Esophagus muscularis mucosa (tissue), 4 donors: ENCODE measurements around the gene RBMS1. TPM values are rescaled to one million over a fixed set of nuclear protein-coding genes. Genes with fewer than 3 reads are reported as not detected.

Source experiments
- DNase-seq: peaks from one replicate; pipeline ENCODE4 v3.0.0-alpha.2; 2017; ENCODE audit errors: extremely low spot score
- H3K27ac ChIP-seq, 4 donors: fragments of 200-600 bp; sonication (generic); replicated peaks in 1 of 4; 1 replicate in 3 of 4; 2 replicates in 1 of 4; pipeline ENCODE4 v1.5.1; 2016 to 2019; ENCODE audit warnings: mild to moderate bottlenecking in 1 of 4
- H3K27me3 ChIP-seq, 4 donors: fragments of 200-600 bp; sonication (generic); one replicate each; pipeline versions ENCODE4 v1.5.1 to v1.6.0; 2016 to 2019
- H3K36me3 ChIP-seq, 4 donors: fragments of 200-600 bp; sonication (generic); one replicate each; pipeline ENCODE4 v1.5.1; 2016 to 2019
- H3K4me1 ChIP-seq, 4 donors: fragments of 200-600 bp; sonication (generic); one replicate each; pipeline ENCODE4 v1.5.1; 2016 to 2019
- H3K4me3 ChIP-seq, 4 donors: fragments of 200-600 bp; sonication (generic); 1 replicate in 2 of 4; 2 replicates in 2 of 4; pipeline ENCODE4 v1.5.1; 2016 to 2019; ENCODE audit warnings: mild to moderate bottlenecking in 4 of 4, moderate library complexity in 1 of 4
- H3K9me3 ChIP-seq, 4 donors: fragments of 200-600 bp; sonication (generic); 1 replicate in 3 of 4; 2 replicates in 1 of 4; pipeline ENCODE4 v1.5.1; 2016 to 2019
- EP300 ChIP-seq: sonication (generic); formaldehyde crosslinking; IDR thresholded peaks from one replicate; pipeline ENCODE4 v1.6.1; 2017; ENCODE audit warnings: antibody characterized with exemption
- POLR2A ChIP-seq: fragments of 450-650 bp; IDR thresholded peaks from one replicate; pipeline ENCODE4 v1.6.1; 2017; ENCODE audit warnings: antibody characterized with exemption, moderate library complexity, mild to moderate bottlenecking, low read depth
- POLR2AphosphoS5 ChIP-seq, 2 donors: sonication (generic); formaldehyde crosslinking; IDR thresholded peaks; one replicate each; pipeline ENCODE4 v1.6.1; 2017; ENCODE audit warnings: antibody characterized with exemption in 2 of 2
- WGBS: methylation state at CpG from one replicate; pipeline ENCODE4 v1.1.5; 2018; 5-methylcytosine and 5-hydroxymethylcytosine counted together
- intact Hi-C: fragments of 100-400 bp; cut with DNase I; formaldehyde crosslinking; loops from one replicate; pipeline ENCODE4 v1.15.1; 2023
- total RNA-seq, 4 donors: library from RNA; depleted of rRNA; stranded (reverse); fragments of >200 nt; gene quantifications; one replicate each; pipeline versions ENCODE4 v1.1.0 to v1.2.1, GENCODE V29; 2016
- TF ChIP-seq, protein P1 (sequence below), 3 experiments: fragments of 200-600 bp in 2 of 3; fragments of 450-650 bp in 1 of 3; sonication (generic) in 2 of 3; IDR thresholded peaks; one replicate each; pipeline ENCODE4 v1.5.1; 2017 to 2019; ENCODE audit warnings: antibody characterized with exemption in 3 of 3, mild to moderate bottlenecking in 2 of 3, moderate library complexity in 1 of 3

Gene RBMS1
- total RNA-seq, 4 donors from 2014 or later, result 86.8 to 116 (median 93.1) TPM

DNA sequence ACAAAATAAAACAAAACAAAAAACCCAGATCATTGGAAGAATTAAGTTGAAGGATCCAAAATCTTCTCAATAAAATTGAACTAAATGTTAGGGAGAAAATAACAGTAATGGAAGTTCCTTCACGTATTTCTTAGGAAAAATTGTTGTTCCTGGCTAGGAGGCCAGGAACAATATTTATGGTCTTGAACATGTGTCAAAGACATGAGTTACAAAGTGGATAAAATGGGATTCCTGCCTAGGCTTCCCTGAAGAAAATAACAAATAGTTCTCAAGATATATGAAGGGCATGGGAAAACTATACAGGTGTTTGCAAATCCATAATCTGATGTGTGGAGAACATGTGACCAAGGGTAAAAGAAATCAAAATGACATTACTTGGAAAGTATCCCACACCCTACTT, 225.9 kb downstream of the RBMS1 start:
- no peaks in the 10 kb centered on the region for H3K27me3 ChIP-seq
- peaks cover 23 to 31% (median 28%) of the 10 kb centered on the region in 4 donors for H3K4me1 ChIP-seq
- 43% methylated on average over 1 of the region's 1 CpG for WGBS
- H3K9me3 ChIP-seq, result no peaks in the 10 kb centered on the region
- H3K4me3 ChIP-seq, result no peak overlapping the region
- TF ChIP-seq EP300 (no peak), POLR2A (no peak), POLR2AphosphoS5 (IDR thresholded peaks at IDR 0.05) (no peak)
- TF ChIP-seq, protein P1, sequence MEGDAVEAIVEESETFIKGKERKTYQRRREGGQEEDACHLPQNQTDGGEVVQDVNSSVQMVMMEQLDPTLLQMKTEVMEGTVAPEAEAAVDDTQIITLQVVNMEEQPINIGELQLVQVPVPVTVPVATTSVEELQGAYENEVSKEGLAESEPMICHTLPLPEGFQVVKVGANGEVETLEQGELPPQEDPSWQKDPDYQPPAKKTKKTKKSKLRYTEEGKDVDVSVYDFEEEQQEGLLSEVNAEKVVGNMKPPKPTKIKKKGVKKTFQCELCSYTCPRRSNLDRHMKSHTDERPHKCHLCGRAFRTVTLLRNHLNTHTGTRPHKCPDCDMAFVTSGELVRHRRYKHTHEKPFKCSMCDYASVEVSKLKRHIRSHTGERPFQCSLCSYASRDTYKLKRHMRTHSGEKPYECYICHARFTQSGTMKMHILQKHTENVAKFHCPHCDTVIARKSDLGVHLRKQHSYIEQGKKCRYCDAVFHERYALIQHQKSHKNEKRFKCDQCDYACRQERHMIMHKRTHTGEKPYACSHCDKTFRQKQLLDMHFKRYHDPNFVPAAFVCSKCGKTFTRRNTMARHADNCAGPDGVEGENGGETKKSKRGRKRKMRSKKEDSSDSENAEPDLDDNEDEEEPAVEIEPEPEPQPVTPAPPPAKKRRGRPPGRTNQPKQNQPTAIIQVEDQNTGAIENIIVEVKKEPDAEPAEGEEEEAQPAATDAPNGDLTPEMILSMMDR (IDR thresholded peaks at IDR 0.05), result no peak
- intact Hi-C loops, result no loop called here
- H3K27ac ChIP-seq, result no peak overlapping the region
- H3K36me3 ChIP-seq, result peaks cover 0 to 7% (median 2%) of the 10 kb centered on the region in 4 donors
- DNase-seq, result no peak

DNA sequence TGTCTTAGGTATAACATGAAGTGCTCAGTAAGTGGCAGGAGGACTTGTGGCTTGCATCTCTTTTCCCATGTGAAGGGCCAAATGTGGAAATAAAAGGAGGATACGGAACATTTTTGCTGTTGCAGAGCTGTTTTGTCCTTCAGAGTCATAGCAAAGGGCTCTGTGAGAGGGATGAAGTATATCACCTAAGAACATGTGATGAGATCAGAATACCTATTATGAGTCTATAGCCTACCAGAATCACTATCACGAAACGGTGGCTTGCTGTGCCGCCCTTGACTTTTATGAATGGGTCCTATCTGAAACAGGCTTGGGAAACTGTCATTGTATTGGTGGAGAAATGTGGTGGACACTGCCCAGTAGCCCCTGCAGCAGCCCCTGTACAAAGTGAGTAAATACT, 226.6 kb downstream of the RBMS1 start:
- WGBS, result 100% methylated on average over 4 of the region's 4 CpGs
- intact Hi-C loops, result no loop called here
- Histone ChIP-seq H3K4me3 (no peak overlapping the region), H3K4me1 (peaks cover 23 to 31% (median 28%) of the 10 kb centered on the region in 4 donors), H3K27ac (no peak overlapping the region), H3K9me3 (no peaks in the 10 kb centered on the region), H3K27me3 (no peaks in the 10 kb centered on the region), H3K36me3 (peaks cover 0 to 6% (median 0%) of the 10 kb centered on the region in 4 donors)
- no peak for DNase-seq
- no peak for TF ChIP-seq POLR2AphosphoS5 (IDR thresholded peaks at IDR 0.05)
- TF ChIP-seq, protein P1 (IDR thresholded peaks at IDR 0.05), result no peak
- no peak for TF ChIP-seq EP300
- no peak for TF ChIP-seq POLR2A

DNA sequence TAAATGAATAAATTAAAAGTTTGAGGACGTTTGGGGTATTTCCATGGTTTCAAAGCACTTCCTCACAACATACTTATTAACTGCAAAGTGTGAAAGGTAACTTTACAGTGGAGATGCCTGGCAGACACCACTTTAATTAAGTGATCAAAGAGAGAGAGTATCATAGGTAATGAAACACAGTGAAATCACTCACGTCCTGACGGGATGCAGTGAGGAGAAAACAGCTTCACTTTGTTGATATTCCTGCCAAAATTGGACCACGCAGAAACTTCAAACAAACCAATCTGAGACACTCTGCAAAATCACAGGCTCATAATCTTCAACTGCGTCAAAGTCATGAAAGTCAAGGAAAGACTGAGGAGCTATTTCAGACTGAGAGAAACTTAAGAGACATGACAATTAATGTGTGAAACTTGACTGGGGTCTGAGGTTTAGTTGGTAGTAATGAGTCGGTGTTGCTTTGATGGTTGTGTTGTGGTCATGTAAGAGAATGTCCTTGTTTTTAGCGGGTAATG, 227.5 kb downstream of the RBMS1 start:
- WGBS, result 74% methylated on average over 7 of the region's 7 CpGs
- intact Hi-C loops, result no loop called here
- Histone ChIP-seq H3K36me3 (no peaks in the 10 kb centered on the region), H3K4me1 (peaks cover 17 to 26% (median 23%) of the 10 kb centered on the region in 4 donors), H3K9me3 (no peaks in the 10 kb centered on the region), H3K27ac (no peak overlapping the region), H3K27me3 (no peaks in the 10 kb centered on the region), H3K4me3 (no peak overlapping the region)
- no peak for DNase-seq
- TF ChIP-seq POLR2AphosphoS5 (IDR thresholded peaks at IDR 0.05) (no peak), POLR2A (no peak), EP300 (no peak)
- TF ChIP-seq, protein P1 (IDR thresholded peaks at IDR 0.05), result no peak

DNA sequence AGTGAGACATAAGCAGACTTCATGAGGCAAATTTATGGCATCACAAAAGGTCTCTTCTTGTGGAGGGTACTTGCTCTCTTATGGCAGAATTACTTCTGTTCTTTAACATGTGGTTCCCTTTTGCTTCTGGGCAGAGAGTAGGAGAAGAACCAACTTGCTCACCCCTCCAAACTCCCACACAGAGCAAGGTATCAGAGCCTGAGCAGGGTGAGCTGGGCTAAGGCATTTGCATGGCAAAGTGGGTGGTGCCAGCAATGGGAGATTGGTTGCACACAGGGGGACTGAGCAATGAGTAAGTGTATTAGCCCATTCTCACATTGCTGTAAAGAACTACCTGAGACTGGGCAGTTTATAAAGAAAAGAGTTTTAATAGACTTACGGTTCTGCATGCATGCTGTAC, 229.3 kb downstream of the RBMS1 start:
- H3K27ac ChIP-seq, result no peak overlapping the region
- no peaks in the 10 kb centered on the region for H3K27me3 ChIP-seq
- peaks cover 3 to 16% (median 10%) of the 10 kb centered on the region in 4 donors for H3K4me1 ChIP-seq
- 100% methylated on average over 1 of the region's 1 CpG for WGBS
- no peaks in the 10 kb centered on the region for H3K9me3 ChIP-seq
- no peak for DNase-seq
- intact Hi-C loops, result no loop called here
- no peak for TF ChIP-seq POLR2AphosphoS5 (IDR thresholded peaks at IDR 0.05)
- TF ChIP-seq EP300, result no peak
- no peak for TF ChIP-seq POLR2A
- TF ChIP-seq, protein P1 (IDR thresholded peaks at IDR 0.05), result no peak
- H3K4me3 ChIP-seq, result no peak overlapping the region
- no peaks in the 10 kb centered on the region for H3K36me3 ChIP-seq

DNA sequence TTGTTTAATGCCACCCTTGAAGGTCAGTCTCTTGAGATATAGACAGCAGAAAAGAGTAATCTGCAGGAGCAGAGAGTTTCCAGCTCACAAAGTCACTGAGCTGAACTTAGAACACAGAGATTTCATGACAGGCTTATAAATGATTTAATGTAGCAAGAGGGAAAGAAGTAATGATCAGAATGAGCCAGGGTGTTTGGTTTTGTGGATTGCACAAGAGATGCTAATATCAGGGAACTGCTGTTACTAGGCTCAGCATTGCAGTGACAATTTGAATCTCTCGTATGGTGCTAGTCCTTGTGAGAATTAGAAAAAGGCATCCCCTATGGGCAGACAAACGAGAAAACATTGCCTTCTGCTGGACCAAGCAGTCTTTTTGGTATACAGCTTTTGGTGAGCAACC, 231.9 kb downstream of the RBMS1 start:
- DNase-seq, result no peak
- H3K4me3 ChIP-seq, result no peak overlapping the region
- no peaks in the 10 kb centered on the region for H3K9me3 ChIP-seq
- H3K36me3 ChIP-seq, result no peaks in the 10 kb centered on the region
- TF ChIP-seq POLR2AphosphoS5 (IDR thresholded peaks at IDR 0.05) (no peak), EP300 (no peak), POLR2A (no peak)
- TF ChIP-seq, protein P1 (IDR thresholded peaks at IDR 0.05), result no peak
- WGBS, result 79% methylated on average over 2 of the region's 2 CpGs
- H3K27ac ChIP-seq, result no peak overlapping the region
- H3K4me1 ChIP-seq, result peaks cover 0 to 3% (median 0%) of the 10 kb centered on the region in 4 donors
- intact Hi-C loops, result no loop called here
- no peaks in the 10 kb centered on the region for H3K27me3 ChIP-seq
